Measurements from ENCODE around the gene CCDC146.

GRCh38 chr7:77157446-77157845 lies 35.0 kb downstream of the CCDC146 start:
- TF ChIP-seq POLR2A (IDR thresholded peaks at IDR 0.05; ENCODE audit: low read depth, low read length) (no peak), POLR2AphosphoS5 (IDR thresholded peaks at IDR 0.05; ENCODE audit: low read depth, low read length) (no peak)

Measured in GM12892 (cell line).